ENCODE results near the gene ADAM15.
A peak's percentile ranks its signal among the peaks of the same experiment; 100 is the strongest.

ADAM15 gene

GRCh38 chr1:155052439-155053395 is 1.6 kb downstream of the ADAM15 start:
- DNase-seq (ENCODE audit: low read depth in 2 of 2), result no peak

DNA sequence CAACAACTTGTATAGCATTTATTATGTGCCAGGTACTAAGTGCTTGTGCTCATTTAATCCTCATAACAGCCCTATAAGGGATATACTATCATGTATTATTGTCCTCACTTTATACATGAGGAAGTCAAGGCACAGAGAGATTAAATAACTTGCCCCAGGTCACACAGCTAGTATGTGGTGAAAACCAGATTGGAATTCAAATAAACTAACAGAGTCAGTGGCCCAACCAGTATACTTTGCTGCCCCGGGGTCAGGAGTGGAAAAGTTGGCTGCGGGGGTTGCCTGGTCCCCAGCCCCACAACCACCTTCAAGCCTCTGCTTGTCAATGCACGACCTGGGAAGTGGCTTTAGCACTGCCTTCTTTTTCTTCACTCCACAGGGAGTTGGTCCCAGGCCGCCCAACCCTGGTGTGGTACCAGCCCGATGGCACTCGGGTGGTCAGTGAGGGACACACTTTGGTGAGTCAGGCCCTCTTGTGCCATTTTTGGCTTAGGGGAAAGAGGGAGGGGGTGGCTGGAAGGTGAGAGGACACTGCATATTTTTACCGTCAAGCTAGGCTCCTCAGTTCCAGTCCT is 2.5 kb downstream of the ADAM15 start:
- DNase-seq (ENCODE audit: low read depth in 2 of 2), result no peak

DNA sequence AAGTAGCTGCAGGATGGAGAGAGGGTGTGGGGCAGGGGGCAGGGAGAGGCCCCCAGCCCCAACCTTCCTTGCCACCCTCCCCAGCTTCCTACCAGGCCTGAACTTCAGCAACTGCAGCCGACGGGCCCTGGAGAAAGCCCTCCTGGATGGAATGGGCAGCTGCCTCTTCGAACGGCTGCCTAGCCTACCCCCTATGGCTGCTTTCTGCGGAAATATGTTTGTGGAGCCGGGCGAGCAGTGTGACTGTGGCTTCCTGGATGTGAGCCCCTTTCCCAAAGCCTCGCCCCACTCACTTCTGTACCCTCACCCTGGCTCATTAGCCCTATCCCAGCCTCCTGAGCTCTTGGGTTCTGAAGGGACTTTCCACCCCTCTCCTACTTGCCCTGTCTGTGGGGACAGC is 6.0 kb downstream of the ADAM15 start:
- no peak for DNase-seq (ENCODE audit: low read depth in 2 of 2)

GRCh38 chr1:155057788-155058211 is 6.7 kb downstream of the ADAM15 start:
- no peak for DNase-seq (ENCODE audit: low read depth in 2 of 2)

- no peak for DNase-seq (ENCODE audit: low read depth in 2 of 2)
These were observed 9.6 kb downstream of the ADAM15 start for GRCh38 chr1:155060736-155061135.

GRCh38 chr1:155061381-155062150 is 10.4 kb downstream of the ADAM15 start:
- peak; percentile 93 to 97 for DNase-seq (ENCODE audit: low read depth in 2 of 2)

GRCh38 chr1:155062151-155062686 is 11.1 kb downstream of the ADAM15 start:
- no peak for DNase-seq (ENCODE audit: low read depth in 2 of 2)

- DNase-seq (ENCODE audit: low read depth in 2 of 2), result peak; percentile 45 to 71
These were observed 11.7 kb downstream of the ADAM15 start for GRCh38 chr1:155062702-155063411.

DNA sequence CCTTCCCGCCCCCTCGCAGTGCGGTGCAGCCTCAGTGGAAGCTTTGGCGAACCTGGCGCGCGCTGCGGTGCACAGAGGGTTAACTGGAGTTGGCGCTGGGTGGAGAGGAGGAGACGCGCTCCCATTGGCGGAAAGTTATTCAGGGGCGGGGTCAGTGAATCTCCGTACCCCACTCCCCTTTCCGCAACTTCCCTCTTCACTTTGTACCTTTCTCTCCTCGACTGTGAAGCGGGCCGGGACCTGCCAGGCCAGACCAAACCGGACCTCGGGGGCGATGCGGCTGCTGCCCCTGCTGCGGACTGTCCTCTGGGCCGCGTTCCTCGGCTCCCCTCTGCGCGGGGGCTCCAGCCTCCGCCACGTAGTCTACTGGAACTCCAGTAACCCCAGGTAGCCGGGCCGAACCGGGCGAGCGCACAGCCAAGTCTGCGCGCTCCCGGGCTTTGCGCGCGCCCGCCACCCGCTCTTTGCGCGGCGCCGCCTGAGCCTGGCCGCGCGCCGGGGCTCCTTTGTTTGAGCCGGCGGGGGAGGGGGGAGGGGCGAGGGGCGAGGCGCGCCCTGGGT is 12.5 kb downstream of the ADAM15 start, which contains the start of gene EFNA4:
Gene EFNA4, plus strand, starts transcription at position 191 of the 561 bp plus-strand sequence. Its CDS starts 84 bp downstream, at position 275.
- peak; percentile 58 to 66 for DNase-seq (ENCODE audit: low read depth in 2 of 2)

- DNase-seq (ENCODE audit: low read depth in 2 of 2), result no peak
These were observed 13.2 kb downstream of the ADAM15 start for GRCh38 chr1:155064111-155064831.

DNA sequence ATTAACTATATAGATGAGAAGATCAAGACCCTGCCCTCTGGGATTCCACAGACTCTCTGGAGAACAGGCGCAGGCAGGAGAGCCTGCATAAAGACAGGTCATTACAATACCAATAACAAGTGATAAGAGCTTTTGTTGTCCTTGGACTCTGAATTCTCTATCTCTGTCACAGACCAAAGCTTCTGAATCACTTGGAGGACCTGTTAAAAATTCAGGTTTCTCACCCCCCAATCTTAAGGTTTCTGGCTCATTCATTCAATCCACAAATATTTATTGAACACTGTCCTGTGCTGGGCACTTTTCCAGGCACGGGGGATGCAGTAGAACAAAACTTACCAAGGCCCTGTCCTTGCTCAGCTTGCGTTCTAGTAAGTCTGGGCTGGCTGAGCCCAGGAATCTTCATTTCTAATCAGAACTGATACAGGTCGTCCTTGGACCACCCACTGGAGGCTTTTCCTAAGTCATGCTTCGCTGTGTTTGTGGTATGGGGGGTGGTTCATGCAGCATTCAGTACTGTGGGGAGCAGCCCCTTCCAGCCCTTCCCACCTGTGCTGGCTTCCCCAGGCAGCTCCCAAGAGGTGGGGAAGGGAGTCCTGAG is 13.8 kb downstream of the ADAM15 start:
- DNase-seq (ENCODE audit: low read depth in 2 of 2), result no peak

DNA sequence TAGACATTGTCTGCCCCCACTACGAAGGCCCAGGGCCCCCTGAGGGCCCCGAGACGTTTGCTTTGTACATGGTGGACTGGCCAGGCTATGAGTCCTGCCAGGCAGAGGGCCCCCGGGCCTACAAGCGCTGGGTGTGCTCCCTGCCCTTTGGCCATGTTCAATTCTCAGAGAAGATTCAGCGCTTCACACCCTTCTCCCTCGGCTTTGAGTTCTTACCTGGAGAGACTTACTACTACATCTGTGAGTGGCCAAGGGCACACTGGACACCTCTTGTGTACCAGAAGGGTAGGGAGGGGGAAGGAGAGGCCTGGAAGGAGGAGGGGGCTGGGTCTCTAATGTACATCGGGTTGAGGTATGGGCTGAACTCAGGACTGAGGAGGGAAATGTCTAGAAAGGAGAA is 15.7 kb downstream of the ADAM15 start:
- DNase-seq (ENCODE audit: low read depth in 2 of 2), result no peak

DNA sequence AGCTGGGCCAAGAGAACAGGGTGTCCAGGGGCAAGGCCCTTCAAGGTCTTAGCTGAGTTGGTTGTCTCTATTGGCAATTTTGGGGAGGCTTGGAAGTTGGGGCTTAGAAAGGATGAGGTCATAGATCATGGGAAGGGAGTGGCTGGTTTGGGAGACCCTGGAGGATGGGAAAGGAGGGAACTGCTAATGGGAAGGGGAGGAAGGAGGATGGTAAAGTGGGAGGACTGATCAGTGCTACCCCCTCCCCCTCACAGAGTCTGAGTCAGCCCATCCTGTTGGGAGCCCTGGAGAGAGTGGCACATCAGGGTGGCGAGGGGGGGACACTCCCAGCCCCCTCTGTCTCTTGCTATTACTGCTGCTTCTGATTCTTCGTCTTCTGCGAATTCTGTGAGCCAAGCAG is 17.5 kb downstream of the ADAM15 start:
- DNase-seq (ENCODE audit: low read depth in 2 of 2), result no peak

- DNase-seq (ENCODE audit: low read depth in 2 of 2), result no peak
These were observed 18.5 kb downstream of the ADAM15 start for GRCh38 chr1:155069551-155070157.

DNA sequence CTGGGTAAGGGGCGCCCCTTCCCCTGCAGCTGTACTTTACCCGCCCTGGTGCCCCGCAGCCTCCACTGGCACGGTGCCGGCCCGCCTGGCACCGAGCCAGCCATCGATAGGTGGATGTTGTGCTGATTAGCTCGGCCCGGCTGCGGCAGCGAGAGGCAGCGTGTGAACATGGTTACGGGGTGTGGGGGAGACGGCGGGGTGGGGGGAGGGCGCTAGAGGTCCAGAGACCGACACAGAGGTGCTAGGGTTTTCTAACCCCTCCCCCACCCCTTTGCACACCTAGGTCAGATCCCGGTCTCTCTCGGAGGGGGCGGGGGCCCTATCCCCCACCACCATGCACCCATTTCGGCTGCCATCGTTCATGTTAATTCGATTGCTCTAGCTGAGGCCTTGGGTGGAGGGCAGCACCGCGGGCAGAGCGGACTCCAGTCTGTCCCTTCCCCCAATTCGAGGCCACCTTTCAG is 19.1 kb downstream of the ADAM15 start:
- no peak for DNase-seq (ENCODE audit: low read depth in 2 of 2)

DNA sequence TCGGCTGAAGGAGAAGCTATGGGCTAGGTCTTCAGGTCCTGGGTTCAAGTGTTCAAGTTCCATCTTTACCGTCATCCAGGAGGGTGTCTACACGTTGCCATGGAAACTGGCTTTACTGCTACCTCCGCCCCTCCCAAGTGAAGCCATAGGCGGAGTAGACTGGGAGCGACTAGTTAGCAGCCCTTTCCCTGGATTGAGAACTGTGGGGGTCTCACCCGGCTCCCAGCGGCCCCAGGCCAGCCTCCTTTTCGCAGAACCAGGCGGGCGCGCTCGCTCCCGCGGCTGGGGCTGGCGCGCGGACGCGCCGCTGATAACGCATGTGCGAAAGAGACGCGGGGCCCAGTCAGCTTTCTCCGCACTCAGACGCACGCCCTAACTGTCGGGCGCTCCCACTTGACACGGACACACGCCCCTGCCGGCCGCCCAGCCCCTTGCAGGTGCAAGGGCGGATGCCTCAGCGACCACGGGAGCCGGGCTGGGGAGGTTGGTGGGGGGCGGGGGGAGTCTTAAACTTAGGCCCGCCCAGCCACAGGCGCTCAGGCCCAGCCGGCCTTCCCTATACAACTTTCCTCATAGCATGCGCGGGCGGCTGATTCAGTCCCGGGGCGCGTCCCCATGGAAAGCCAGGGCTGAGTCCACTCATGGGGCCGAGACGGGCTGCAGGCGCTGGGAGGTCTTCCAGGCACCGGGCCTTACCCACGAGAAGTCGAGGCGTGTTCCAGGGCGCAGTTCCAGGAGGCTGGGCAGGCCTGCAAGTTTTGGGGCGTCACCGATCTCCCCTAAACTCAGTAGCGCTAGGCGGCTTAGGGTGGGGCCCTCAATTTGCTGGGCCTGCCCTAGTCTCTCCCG is 19.8 kb downstream of the ADAM15 start:
- peak; percentile 40 to 46 for DNase-seq (ENCODE audit: low read depth in 2 of 2)

GRCh38 chr1:155071701-155072100 is 20.6 kb downstream of the ADAM15 start:
- DNase-seq (ENCODE audit: low read depth in 2 of 2), result no peak

DNA sequence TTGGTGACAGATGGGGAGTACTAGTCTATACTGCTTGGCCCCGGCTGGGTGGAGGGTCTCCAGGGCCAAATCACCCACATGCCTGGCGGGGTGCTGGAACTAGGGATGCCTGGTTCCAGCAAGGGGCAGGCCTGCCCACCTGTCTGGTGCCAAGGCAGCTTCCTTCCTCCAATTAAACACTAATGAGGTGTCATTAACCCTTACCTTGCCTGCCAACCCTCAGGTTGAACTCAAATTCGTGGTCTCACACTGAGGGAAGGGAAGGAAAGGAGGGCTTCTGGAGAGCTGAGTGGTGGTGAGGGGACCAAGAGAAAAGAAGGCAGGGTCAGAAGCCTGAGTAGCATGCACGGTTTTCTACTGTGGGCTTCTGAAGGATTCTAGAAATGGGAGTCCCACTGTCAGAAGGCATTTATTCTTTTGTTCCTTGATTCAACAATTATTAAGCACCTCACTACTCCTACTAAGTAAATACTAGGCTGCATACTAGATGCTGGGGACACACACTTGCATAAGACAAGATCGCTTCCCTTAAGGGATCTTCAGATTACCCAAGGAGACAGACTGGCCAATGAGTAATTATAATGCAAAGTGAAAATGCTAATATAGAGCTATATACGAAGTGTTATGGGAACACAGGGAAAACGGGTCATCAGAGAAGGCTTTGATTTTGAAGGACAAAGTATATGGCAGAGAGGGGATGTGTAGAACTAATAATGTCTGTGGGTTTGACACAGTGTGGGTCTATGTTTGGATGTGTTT is 21.6 kb downstream of the ADAM15 start:
- DNase-seq (ENCODE audit: low read depth in 2 of 2), result no peak
